NB4 (cell line): Measurements from ENCODE around the gene HIF1A.
"Not testable (repeated sequence)": the region's sequence is repeated elsewhere in the genome, so short reads cannot be mapped to it uniquely, and the experiment has no call there.

ENCODE experiments used
- DNase-seq: peaks from one replicate; pipeline ENCODE4 v3.0.0; 2010; ENCODE audit warnings: low read depth
- H3K4me3 ChIP-seq: one replicate; pipeline ENCODE4 v1.5.1; 2011; ENCODE audit warnings: mild to moderate bottlenecking, low read depth, low read length, moderate library complexity
- MYC ChIP-seq: IDR thresholded peaks from 2 replicates; pipeline ENCODE4 v1.6.1; 2011; ENCODE audit warnings: low read depth, low read length
- POLR2A ChIP-seq: IDR thresholded peaks from 2 replicates; pipeline ENCODE4 v1.6.1; 2011; ENCODE audit warnings: mild to moderate bottlenecking; ENCODE audit not compliant: insufficient read length; ENCODE audit errors: extremely low read depth
- TF ChIP-seq, protein P1 (sequence below): IDR thresholded peaks from 2 replicates; pipeline ENCODE4 v1.6.1; 2011; ENCODE audit warnings: low read depth, low read length
- TF ChIP-seq, protein P2 (sequence below): IDR thresholded peaks from one replicate; pipeline ENCODE4 v1.5.1; 2012; ENCODE audit warnings: low read depth, low read length

The HIF1A gene

DNA sequence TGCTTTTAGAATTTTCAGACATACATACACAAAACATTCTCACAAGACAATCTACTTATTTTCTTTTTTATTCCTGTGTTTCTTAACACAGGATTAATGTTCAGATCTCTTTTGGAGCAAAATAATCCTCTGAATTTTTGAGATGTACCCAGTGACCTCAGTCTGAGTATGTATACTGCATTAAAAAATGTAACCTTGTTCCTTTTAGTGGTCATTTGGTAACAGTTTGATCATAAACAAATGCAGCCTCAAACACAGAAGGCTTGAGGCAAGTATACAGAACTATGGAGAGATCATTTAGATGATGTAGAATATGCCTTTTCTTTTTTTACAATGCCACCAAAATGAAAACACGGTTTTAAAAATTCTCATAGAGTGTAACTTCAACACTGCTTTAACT, 9.7 kb downstream of the HIF1A start:
- TF ChIP-seq POLR2A (no peak), MYC (no peak)
- TF ChIP-seq, protein P1, sequence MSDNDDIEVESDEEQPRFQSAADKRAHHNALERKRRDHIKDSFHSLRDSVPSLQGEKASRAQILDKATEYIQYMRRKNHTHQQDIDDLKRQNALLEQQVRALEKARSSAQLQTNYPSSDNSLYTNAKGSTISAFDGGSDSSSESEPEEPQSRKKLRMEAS = no peak
- TF ChIP-seq, protein P2, sequence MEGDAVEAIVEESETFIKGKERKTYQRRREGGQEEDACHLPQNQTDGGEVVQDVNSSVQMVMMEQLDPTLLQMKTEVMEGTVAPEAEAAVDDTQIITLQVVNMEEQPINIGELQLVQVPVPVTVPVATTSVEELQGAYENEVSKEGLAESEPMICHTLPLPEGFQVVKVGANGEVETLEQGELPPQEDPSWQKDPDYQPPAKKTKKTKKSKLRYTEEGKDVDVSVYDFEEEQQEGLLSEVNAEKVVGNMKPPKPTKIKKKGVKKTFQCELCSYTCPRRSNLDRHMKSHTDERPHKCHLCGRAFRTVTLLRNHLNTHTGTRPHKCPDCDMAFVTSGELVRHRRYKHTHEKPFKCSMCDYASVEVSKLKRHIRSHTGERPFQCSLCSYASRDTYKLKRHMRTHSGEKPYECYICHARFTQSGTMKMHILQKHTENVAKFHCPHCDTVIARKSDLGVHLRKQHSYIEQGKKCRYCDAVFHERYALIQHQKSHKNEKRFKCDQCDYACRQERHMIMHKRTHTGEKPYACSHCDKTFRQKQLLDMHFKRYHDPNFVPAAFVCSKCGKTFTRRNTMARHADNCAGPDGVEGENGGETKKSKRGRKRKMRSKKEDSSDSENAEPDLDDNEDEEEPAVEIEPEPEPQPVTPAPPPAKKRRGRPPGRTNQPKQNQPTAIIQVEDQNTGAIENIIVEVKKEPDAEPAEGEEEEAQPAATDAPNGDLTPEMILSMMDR = no peak
- no peak overlapping the region for H3K4me3 ChIP-seq
- DNase-seq = no peak

DNA sequence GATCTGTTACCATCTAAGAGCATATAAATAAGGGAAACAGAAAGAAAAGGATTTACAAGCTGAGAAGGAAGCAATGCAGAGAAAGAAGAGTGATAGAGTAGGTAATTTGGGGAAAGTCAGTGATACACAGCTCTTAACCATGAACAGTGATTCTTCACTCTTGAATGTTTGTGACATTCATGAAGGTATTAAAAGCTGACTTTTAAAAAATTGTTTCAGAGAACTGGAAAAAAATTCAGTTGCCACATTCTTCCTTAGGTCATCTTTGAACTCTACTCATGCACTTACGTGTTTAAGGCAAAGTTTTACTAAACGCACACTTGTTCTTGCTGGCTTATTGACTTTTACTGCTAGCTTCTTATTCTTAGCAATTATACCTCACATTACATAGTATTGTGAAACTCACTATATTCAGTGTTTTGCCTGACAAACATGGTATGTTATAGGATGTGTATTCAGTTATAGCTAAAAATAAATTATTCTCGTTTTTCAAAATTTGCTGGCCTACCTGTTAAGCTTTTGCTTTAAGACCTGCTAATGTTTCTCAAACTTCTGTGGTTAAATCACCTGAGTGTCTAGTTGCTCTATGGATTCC, 10.9 kb downstream of the HIF1A start:
- TF ChIP-seq, protein P2 = no peak
- TF ChIP-seq POLR2A (no peak), MYC (no peak)
- TF ChIP-seq, protein P1 = no peak
- no peak overlapping the region for H3K4me3 ChIP-seq
- no peak for DNase-seq

DNA sequence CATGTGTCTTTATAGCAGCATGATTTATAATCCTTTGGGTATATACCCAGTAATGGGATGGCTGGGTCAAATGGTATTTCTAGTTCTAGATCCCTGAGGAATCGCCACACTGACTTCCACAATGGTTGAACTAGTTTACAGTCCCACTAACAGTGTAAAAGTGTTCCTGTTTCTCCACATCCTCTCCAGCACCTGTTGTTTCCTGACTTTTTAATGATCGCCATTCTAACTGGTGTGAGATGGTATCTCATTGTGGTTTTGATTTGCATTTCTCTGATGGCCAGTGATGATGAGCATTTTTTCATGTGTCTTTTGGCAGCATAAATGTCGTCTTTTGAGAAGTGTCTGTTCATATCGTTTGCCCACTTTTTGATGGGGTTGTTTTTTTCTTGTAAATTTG, 12.5 kb downstream of the HIF1A start:
- not testable (repeated sequence) for H3K4me3 ChIP-seq

DNA sequence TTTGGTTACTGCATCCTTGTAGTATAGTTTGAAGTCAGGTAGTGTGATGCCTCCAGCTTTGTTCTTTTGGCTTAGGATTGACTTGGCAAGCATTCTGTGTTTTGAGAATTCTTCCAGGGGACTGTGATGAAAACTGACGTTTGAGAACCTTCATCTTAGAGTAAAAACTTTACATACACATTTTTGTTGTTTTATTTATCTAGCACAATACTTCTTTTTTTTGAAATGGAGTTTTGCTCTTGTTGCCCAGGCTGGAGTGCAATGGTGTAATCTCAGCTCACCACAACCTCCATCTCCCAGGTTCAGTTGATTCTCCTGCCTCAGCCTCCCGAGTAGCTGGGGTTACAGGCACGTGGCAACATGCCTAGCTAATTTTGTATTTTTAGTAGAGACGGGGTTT, 13.4 kb downstream of the HIF1A start:
- not testable (repeated sequence) for H3K4me3 ChIP-seq

More for the DNA sequence above, 12.5 kb downstream of the HIF1A start:
- DNase-seq = not testable (repeated sequence)

DNA sequence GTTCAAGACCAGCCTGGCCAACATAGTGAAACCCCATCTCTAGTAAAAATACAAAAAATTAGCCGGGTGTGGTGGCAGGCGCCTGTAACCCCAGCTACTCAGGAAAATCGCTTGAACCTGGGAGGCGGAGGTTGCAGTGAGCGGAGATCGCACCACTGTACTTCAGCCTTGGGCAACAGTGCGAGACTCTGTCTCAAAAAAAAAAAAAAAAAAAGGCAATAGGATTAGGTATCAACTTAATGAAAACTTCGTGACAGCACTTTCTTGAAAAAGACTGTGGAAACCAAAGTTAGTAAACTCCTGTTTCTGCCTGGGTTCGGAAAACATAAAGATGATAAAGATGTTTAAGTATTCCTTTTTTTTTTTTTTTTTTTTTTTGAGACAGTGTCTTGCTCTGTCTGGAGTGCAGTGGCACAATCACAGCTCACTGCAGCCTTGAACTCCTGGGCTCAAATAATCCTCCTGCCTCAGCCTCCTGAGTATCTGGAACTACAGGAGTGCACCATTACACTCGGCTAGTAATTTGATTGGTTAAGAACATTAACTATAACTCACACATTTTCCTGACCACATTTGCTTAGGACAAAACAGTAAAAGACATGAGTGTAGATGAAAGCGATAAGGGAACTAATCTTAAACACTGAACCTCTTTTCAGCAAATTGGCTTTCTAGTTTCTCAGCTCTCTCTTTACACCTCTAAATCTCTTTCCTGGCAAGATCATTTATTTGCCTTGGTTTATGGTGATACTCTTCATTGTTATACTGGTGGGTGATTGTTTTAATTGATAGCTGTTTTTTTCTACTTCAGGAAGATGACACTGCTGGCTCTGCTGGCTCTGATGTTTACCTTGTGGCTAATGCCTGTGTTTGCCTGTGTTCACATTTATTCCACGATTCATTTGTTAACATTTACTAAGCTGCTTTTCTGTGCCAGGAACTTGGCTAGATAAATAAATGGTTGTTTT, 15.8 kb downstream of the HIF1A start:
- H3K4me3 ChIP-seq = no peak overlapping the region
- no peak for DNase-seq

More for the DNA sequence above, 13.4 kb downstream of the HIF1A start:
- DNase-seq = not testable (repeated sequence)

DNA sequence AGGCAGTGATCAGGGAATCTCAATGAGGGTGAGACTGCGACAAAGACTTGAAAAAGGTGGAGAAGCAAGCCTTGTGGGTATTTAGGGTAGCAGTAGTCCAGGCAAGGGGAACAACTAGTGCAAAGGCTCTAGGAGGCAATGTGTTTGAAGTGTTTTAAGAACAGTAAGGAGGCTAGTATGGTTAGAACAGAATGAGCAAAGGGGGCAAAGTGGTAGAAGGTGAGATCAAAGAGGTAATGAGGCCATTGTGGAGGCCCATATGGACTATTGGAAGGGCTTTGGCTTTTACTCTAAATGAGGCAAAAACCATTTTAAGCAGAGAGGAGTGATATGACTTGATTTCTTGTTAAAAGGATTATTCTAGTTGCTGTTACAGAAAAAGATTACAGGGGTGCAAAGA, 16.8 kb downstream of the HIF1A start:
- TF ChIP-seq, protein P2 = no peak
- TF ChIP-seq MYC = no peak
- TF ChIP-seq POLR2A = no peak
- TF ChIP-seq, protein P1 = no peak
- DNase-seq = no peak
- H3K4me3 ChIP-seq = no peak overlapping the region

More for the DNA sequence above, 15.8 kb downstream of the HIF1A start:
- TF ChIP-seq, protein P2 = no peak
- TF ChIP-seq POLR2A (no peak), MYC (no peak)
- TF ChIP-seq, protein P1 = no peak
